GM12872 (cell line): ENCODE measurements around the gene ATG3.

Experiments used
- CTCF ChIP-seq: IDR thresholded peaks from 3 replicates; pipeline ENCODE4 v1.5.1; 2011; ENCODE audit warnings: low read depth, mild to moderate bottlenecking, low read length, moderate library complexity; ENCODE audit not compliant: insufficient read depth

ATG3 gene

DNA sequence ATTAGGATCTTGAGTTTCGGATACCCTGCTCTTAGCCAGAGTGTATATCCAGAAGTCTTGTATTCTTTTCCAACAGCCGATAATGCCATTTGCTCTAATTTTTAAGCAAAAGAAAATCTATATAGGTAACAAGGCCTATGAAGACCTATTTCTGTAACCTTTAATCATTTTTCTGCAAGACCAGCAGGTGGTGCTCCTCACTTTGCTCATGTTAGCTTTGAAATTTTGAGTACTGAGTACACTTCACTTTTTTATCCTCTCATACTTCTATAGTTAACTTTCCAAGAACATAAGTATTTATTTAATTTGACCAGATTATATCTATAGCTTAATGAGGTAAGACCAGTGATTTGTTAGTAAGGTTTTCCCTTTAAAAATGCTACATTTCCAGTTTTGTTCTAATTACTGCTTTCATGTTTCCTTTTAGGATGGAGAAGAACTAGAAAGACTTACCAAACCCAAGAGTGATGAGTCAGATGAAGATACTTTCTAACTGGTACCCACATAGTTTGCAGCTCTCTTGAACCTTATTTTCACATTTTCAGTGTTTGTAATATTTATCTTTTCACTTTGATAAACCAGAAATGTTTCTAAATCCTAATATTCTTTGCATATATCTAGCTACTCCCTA lies 20.6 kb upstream of the ATG3 start:
- peak; percentile 66 for TF ChIP-seq CTCF

DNA sequence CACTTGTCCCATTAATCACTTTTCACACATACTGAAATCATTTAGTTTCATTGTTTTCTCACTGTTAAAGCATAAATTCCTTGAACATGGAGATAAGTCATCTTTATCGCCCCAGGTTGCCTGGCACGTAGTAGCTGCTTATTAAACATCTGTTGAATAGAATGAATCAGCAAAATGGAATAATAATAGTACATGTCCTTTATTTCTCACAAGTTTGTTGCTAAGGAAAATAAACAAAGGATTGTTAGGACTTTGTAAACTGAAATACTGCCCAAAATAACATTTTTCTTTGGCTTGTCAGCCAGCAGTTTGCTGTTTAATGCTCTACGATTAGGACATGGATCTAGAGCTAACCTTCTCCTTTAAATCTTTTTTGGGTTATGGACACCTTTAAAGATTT lies 17.9 kb upstream of the ATG3 start:
- TF ChIP-seq CTCF: no peak

GRCh38 chr3:112579232-112579631 lies 17.5 kb upstream of the ATG3 start:
- TF ChIP-seq CTCF: no peak

GRCh38 chr3:112572701-112573100 lies 10.9 kb upstream of the ATG3 start:
- TF ChIP-seq CTCF: no peak

DNA sequence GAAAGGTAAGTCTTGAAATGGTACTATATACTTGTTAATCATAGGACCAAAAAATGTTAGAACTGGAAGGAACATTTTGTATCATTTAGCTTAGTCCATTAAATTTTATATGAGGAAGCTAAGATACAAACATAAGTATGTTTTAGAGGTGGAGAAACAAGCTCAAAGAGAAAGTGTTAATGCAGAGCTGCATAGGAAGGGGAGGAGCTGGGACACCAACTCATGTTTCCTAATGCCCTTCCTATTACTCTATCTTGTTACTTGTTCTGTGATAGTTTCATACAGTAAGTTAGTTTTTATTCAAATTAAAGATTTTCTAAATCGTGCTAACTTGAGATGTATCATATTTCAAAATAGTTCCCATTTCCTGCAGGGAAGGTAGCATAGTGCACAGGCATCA lies 7.5 kb upstream of the ATG3 start:
- TF ChIP-seq CTCF: no peak

DNA sequence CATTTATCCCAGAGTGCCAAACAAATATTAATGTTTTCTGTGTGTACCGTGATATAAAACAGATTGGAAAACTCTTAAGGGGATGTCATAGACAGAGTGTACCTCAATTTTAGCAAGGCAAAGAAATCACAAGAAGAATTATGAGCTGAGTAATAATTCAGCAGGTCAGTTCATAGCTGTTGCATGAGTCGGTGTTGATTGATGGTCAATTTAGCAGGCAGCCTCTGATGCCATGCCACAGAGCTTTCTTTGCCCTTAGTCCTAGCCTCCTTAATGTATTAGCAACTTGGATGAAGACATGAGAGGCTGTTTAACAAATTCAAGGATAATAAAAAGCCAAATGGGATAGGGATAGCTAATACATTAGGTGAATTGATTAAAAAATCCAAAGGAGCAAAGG lies 6.9 kb upstream of the ATG3 start:
- no peak for TF ChIP-seq CTCF

DNA sequence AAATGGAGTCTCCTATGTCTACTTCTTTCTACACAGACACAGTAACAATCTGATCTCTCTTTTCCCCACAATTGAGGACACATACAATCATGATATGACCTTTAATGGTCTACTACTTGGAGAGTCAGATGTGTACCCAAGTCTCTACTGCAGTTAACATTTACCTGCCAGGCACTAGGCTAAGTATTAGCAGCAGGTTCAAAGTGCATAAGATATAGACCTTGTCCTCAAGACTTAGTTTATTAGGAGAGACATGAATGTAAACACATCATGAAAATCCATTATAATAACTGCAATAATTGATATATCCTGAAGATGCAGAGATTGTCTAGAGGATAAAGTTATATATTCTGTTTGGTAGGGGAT lies 3.2 kb upstream of the ATG3 start:
- no peak for TF ChIP-seq CTCF

- TF ChIP-seq CTCF: no peak
Observed at GRCh38 chr3:112561484-112561733, 353 bp downstream of the ATG3 start.
